Keratinocyte (primary cell): ENCODE results near the gene PRKAR2A. TPM values are rescaled to one million over a fixed set of nuclear protein-coding genes. Genes with fewer than 3 reads are reported as not detected.

Source experiments
- DNase-seq: peaks from one replicate; pipeline ENCODE4 v3.0.0-alpha.2; 2011; ENCODE audit warnings: low read depth, missing footprints, low spot score
- FAIRE-seq: peaks from 2 replicates; lab custom pipeline; 2011; peaks lifted over from hg19 to GRCh38; lab: Jason Lieb, UNC
- H2AFZ ChIP-seq: 2 replicates; pipeline ENCODE4 v1.6.0; 2012; ENCODE audit warnings: low read length, control low read depth, inconsistent platforms; ENCODE audit not compliant: control insufficient read depth
- H3K27ac ChIP-seq: 2 replicates; pipeline ENCODE4 v1.5.1; 2011; ENCODE audit warnings: low read length; ENCODE audit not compliant: control insufficient read depth, insufficient read depth
- H3K27me3 ChIP-seq: 3 replicates; pipeline ENCODE4 v1.6.0; 2011; ENCODE audit warnings: low read length; ENCODE audit not compliant: control insufficient read depth, insufficient read depth; ENCODE audit errors: extremely low read depth
- H3K36me3 ChIP-seq, 2 experiments: 2 replicates in 1 of 2; 3 replicates in 1 of 2; pipeline ENCODE4 v1.5.1; 2011; ENCODE audit warnings: low read length in 2 of 2, mild to moderate bottlenecking in 1 of 2; ENCODE audit not compliant: control insufficient read depth in 2 of 2, insufficient read depth in 2 of 2; ENCODE audit errors: extremely low read depth in 1 of 2
- H3K4me1 ChIP-seq: 3 replicates; pipeline ENCODE4 v1.5.1; 2011; ENCODE audit warnings: low read length; ENCODE audit not compliant: control insufficient read depth, insufficient read depth; ENCODE audit errors: extremely low read depth
- H3K4me2 ChIP-seq: 3 replicates; pipeline ENCODE4 v1.6.0; 2011; ENCODE audit warnings: low read depth, low read length; ENCODE audit not compliant: control insufficient read depth, insufficient read depth; ENCODE audit errors: extremely low read depth
- H3K4me3 ChIP-seq, 3 experiments: fragments of 200-600 bp in 1 of 3; sonication (generic) in 1 of 3; 2 replicates in 2 of 3; 3 replicates in 1 of 3; pipeline ENCODE4 v1.5.1; 2011 to 2016; ENCODE audit warnings: low read length in 3 of 3, mild to moderate bottlenecking in 3 of 3, control low read depth in 2 of 3, inconsistent platforms in 1 of 3, low read depth in 1 of 3, mixed read lengths in 1 of 3, mixed run types in 1 of 3, moderate library complexity in 1 of 3; ENCODE audit not compliant: control insufficient read depth in 2 of 3, insufficient read depth in 2 of 3; ENCODE audit errors: extremely low read depth in 1 of 3
- H3K79me2 ChIP-seq: 2 replicates; pipeline ENCODE4 v1.6.0; 2012; ENCODE audit warnings: low read length; ENCODE audit not compliant: control insufficient read depth, insufficient read depth
- H3K9ac ChIP-seq: 3 replicates; pipeline ENCODE4 v1.6.0; 2011; ENCODE audit warnings: low read length; ENCODE audit not compliant: control insufficient read depth, insufficient read depth; ENCODE audit errors: extremely low read depth
- H3K9me1 ChIP-seq: 3 replicates; pipeline ENCODE4 v1.6.0; 2011; ENCODE audit warnings: low read length; ENCODE audit not compliant: control insufficient read depth, insufficient read depth; ENCODE audit errors: extremely low read depth
- H3K9me3 ChIP-seq: 2 replicates; pipeline ENCODE4 v1.5.1; 2012; ENCODE audit warnings: low read depth, low read length; ENCODE audit not compliant: control insufficient read depth
- H4K20me1 ChIP-seq: 3 replicates; pipeline ENCODE4 v1.6.0; 2011; ENCODE audit warnings: low read length; ENCODE audit not compliant: control insufficient read depth, insufficient read depth; ENCODE audit errors: extremely low read depth
- EZH2 ChIP-seq: IDR thresholded peaks from one replicate; pipeline ENCODE4 v1.6.1; 2012; ENCODE audit warnings: inconsistent platforms, mild to moderate bottlenecking, low read length, moderate library complexity
- dilution Hi-C: fragments of 300-500 bp; cut with MboI; formaldehyde crosslinking; loops from one replicate; pipeline ENCODE4 v1.7.0; 2020; ENCODE audit warnings: low sequenced_read_pairs; ENCODE audit not compliant: extremely low pct_ligation_motif_present
- polyA plus RNA-seq, 5 experiments: library from polyadenylated mRNA; depleted of rRNA in 3 of 5; stranded (reverse) in 3 of 5; stranded (forward) in 1 of 5; unstranded in 1 of 5; fragments of >200 nt; gene quantifications; 1 replicate in 1 of 5; 2 replicates in 3 of 5; 3 replicates in 1 of 5; pipeline versions ENCODE4 v1.2.1 to v1.2.3, GENCODE V29; 2011 to 2012; ENCODE audit warnings: missing spikeins in 2 of 5, low read depth in 1 of 5, low replicate concordance in 1 of 5
- TF ChIP-seq, protein P1 (sequence below), 3 experiments: IDR thresholded peaks in 1 of 3; conservative IDR thresholded peaks in 1 of 3; optimal IDR thresholded peaks in 1 of 3; 2 replicates in 2 of 3; 3 replicates in 1 of 3; pipeline versions ENCODE3 to v1.5.1; 2011; ENCODE audit warnings: low read length in 3 of 3, mild to moderate bottlenecking in 3 of 3, moderate library complexity in 2 of 3, control low read depth in 1 of 3, inconsistent platforms in 1 of 3; ENCODE audit not compliant: insufficient read depth in 2 of 3; ENCODE audit errors: extremely low read depth in 1 of 3

PRKAR2A gene
- polyA plus RNA-seq, 1 donor (not counting 4 experiments of a cell fraction or from before 2014, with no cell fraction given) = 23.2 TPM

DNA sequence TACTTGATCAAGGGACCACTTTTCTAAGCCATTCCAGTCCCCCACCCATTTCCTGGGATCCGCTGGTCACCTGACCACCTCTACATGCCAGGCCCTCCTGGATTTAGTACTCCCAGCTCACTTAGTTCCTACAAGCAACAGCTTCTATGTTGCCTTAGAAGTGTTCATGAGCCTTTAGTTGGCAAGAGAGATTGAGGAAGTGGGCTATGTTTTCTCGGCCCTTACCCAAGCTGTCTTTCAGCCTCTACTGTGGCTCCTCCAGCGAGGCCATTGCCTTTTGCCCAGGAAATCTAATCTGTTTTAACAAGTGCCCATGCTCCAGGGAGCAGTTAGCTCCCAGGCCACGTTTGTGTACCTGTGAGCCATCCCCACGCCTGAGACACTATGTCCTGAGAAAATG, 4.5 kb upstream of the PRKAR2A start:
- H2AFZ ChIP-seq = no peak overlapping the region
- no peak overlapping the region for H3K4me3 ChIP-seq
- H3K36me3 ChIP-seq = no peaks in the 10 kb centered on the region
- TF ChIP-seq, protein P1, sequence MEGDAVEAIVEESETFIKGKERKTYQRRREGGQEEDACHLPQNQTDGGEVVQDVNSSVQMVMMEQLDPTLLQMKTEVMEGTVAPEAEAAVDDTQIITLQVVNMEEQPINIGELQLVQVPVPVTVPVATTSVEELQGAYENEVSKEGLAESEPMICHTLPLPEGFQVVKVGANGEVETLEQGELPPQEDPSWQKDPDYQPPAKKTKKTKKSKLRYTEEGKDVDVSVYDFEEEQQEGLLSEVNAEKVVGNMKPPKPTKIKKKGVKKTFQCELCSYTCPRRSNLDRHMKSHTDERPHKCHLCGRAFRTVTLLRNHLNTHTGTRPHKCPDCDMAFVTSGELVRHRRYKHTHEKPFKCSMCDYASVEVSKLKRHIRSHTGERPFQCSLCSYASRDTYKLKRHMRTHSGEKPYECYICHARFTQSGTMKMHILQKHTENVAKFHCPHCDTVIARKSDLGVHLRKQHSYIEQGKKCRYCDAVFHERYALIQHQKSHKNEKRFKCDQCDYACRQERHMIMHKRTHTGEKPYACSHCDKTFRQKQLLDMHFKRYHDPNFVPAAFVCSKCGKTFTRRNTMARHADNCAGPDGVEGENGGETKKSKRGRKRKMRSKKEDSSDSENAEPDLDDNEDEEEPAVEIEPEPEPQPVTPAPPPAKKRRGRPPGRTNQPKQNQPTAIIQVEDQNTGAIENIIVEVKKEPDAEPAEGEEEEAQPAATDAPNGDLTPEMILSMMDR (optimal IDR thresholded peaks at IDR 0.05 in 1 of 3, IDR thresholded peaks at IDR 0.05 in 1 of 3, conservative IDR thresholded peaks at IDR 0.05 in 1 of 3; ENCODE audit: extremely low read depth in 1 of 3, insufficient read depth in 2 of 3, low read length in 3 of 3) = no peak
- TF ChIP-seq EZH2 = no peak
- DNase-seq (no peak), FAIRE-seq (no peak)
- no peak overlapping the region for H3K9ac ChIP-seq
- H3K4me1 ChIP-seq = peaks cover 4% of the 10 kb centered on the region
- no peaks in the 10 kb centered on the region for H4K20me1 ChIP-seq
- H3K79me2 ChIP-seq = no peaks in the 10 kb centered on the region
- no peak overlapping the region for H3K4me2 ChIP-seq
- dilution Hi-C loops = no loop called here
- no peaks in the 10 kb centered on the region for H3K27me3 ChIP-seq
- H3K27ac ChIP-seq = no peak overlapping the region
- H3K9me1 ChIP-seq = no peaks in the 10 kb centered on the region
- no peaks in the 10 kb centered on the region for H3K9me3 ChIP-seq

DNA sequence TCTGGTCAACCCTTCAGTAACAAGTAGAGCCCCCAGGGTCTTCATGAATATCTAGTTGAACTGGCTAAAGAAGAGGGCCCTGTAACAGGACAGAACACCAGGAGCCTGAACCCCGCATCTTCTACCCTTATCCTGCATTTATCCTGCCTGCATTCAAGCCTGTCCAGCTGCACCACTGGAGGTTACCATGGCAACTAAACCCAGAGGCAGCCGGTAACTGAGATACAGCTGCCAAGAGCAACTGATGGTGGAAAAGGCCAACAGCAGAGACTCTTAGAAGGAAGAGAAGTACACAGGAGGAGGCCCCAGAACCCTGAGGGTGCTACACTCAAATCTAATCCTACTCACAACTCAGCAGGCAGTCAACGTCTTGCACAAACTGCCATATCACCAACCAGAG, 3.7 kb upstream of the PRKAR2A start:
- no peaks in the 10 kb centered on the region for H3K27me3 ChIP-seq
- H3K9ac ChIP-seq = no peak overlapping the region
- no peak overlapping the region for H3K4me3 ChIP-seq
- no peak overlapping the region for H3K4me2 ChIP-seq
- dilution Hi-C loops = no loop called here
- peaks cover 2% of the 10 kb centered on the region for H4K20me1 ChIP-seq
- no peaks in the 10 kb centered on the region for H3K9me3 ChIP-seq
- DNase-seq = no peak
- no peak overlapping the region for H3K27ac ChIP-seq
- H2AFZ ChIP-seq = no peak overlapping the region
- H3K9me1 ChIP-seq = peaks cover 2% of the 10 kb centered on the region
- H3K36me3 ChIP-seq = no peaks in the 10 kb centered on the region
- no peak for FAIRE-seq
- peaks cover 4% of the 10 kb centered on the region for H3K4me1 ChIP-seq
- no peak for TF ChIP-seq EZH2
- TF ChIP-seq, protein P1 (optimal IDR thresholded peaks at IDR 0.05 in 1 of 3, IDR thresholded peaks at IDR 0.05 in 1 of 3, conservative IDR thresholded peaks at IDR 0.05 in 1 of 3; ENCODE audit: extremely low read depth in 1 of 3, insufficient read depth in 2 of 3, low read length in 3 of 3) = no peak
- peaks cover 4% of the 10 kb centered on the region for H3K79me2 ChIP-seq
